ENCODE data around the gene ARCN1. TPM values are rescaled to one million over a fixed set of nuclear protein-coding genes. Genes with fewer than 3 reads are reported as not detected.

ARCN1 gene
- total and polyA plus RNA-seq, 8 donors, result 22.0 to 115 (median 60.1) TPM

DNA sequence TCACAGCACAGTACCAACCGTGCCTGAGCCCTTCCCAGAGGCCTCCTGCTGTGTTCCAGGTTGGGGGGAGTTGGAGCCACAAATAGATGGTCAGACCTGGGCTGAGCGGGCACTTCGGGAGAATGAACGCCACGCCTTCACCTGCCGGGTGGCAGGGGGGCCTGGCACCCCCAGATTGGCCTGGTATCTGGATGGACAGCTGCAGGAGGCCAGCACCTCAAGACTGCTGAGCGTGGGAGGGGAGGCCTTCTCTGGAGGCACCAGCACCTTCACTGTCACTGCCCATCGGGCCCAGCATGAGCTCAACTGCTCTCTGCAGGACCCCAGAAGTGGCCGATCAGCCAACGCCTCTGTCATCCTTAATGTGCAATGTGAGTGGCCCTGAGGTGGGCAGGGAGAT is 40.1 kb upstream of the ARCN1 start:
- H3K27ac ChIP-seq, result peak overlapping the region in 3 of 5 donors; percentile 28 to 87 (median 84)
- no peak for DNase-seq
- H3K27me3 ChIP-seq, result no peaks in the 10 kb centered on the region
- H3K4me3 ChIP-seq, result peak overlapping the region; percentile 80 to 95 (median 90)
- intact Hi-C loops (cut with DNase I; ENCODE audit: low total_unique reads), result no loop called here
- TF ChIP-seq EP300 (IDR thresholded peaks at IDR 0.05), result no peak
- TF ChIP-seq, protein P1, sequence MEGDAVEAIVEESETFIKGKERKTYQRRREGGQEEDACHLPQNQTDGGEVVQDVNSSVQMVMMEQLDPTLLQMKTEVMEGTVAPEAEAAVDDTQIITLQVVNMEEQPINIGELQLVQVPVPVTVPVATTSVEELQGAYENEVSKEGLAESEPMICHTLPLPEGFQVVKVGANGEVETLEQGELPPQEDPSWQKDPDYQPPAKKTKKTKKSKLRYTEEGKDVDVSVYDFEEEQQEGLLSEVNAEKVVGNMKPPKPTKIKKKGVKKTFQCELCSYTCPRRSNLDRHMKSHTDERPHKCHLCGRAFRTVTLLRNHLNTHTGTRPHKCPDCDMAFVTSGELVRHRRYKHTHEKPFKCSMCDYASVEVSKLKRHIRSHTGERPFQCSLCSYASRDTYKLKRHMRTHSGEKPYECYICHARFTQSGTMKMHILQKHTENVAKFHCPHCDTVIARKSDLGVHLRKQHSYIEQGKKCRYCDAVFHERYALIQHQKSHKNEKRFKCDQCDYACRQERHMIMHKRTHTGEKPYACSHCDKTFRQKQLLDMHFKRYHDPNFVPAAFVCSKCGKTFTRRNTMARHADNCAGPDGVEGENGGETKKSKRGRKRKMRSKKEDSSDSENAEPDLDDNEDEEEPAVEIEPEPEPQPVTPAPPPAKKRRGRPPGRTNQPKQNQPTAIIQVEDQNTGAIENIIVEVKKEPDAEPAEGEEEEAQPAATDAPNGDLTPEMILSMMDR (IDR thresholded peaks at IDR 0.05), result no peak
- TF ChIP-seq POLR2A (IDR thresholded peaks at IDR 0.05), result no peak
- no peak for TF ChIP-seq POLR2AphosphoS5 (IDR thresholded peaks at IDR 0.05)
- 72 to 83% (median 77%) methylated on average over 7 to 10 of the region's 10 CpGs; no CpG with 5 or more reads in 1 of the 5 donors for WGBS, 5 donors
- H3K9me3 ChIP-seq, result no peaks in the 10 kb centered on the region
- H3K4me1 ChIP-seq, result peaks cover 5 to 38% (median 35%) of the 10 kb centered on the region in 4 donors
- H3K36me3 ChIP-seq, result peaks cover 0 to 32% (median 20%) of the 10 kb centered on the region in 4 donors

DNA sequence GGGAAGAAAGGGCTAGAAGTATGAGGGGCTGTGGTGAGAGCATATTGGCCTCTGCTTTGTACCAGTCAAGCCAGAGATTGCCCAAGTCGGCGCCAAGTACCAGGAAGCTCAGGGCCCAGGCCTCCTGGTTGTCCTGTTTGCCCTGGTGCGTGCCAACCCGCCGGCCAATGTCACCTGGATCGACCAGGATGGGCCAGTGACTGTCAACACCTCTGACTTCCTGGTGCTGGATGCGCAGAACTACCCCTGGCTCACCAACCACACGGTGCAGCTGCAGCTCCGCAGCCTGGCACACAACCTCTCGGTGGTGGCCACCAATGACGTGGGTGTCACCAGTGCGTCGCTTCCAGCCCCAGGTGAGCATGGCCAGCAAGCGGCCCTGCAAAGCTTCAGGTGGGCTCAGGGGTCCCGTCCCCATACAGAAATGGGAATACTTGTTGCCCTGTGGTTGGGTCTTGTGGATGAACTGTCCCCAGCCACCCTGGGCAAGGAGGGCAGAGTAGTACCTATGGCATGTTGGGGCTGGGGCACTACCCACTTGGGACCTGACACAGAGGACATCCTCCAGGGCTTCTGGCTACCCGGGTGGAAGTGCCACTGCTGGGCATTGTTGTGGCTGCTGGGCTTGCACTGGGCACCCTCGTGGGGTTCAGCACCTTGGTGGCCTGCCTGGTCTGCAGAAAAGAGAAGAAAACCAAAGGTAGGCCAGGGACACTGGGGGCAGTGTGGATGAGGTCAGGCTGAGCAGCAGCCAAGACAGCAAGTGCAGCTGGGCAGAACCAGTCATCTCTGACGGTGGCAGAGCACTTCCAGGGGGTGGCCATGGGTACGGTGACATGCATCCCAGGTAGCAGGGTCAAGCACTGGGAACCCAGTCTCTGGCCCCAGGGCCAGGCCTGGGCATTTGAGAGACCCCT is 39.1 kb upstream of the ARCN1 start:
- no peaks in the 10 kb centered on the region for H3K27me3 ChIP-seq
- H3K27ac ChIP-seq, result no peak overlapping the region
- TF ChIP-seq POLR2AphosphoS5 (IDR thresholded peaks at IDR 0.05) (no peak), EP300 (IDR thresholded peaks at IDR 0.05) (no peak), POLR2A (IDR thresholded peaks at IDR 0.05) (no peak)
- TF ChIP-seq, protein P1 (IDR thresholded peaks at IDR 0.05), result no peak
- H3K4me3 ChIP-seq, result no peak overlapping the region
- peaks cover 5 to 35% (median 33%) of the 10 kb centered on the region in 4 donors for H3K4me1 ChIP-seq
- DNase-seq, result no peak
- peaks cover 0 to 32% (median 20%) of the 10 kb centered on the region in 4 donors for H3K36me3 ChIP-seq
- intact Hi-C loops (cut with DNase I; ENCODE audit: low total_unique reads), result no loop called here
- 89 to 93% (median 90%) methylated on average over 10 to 19 of the region's 19 CpGs for WGBS, 5 donors
- H3K9me3 ChIP-seq, result no peaks in the 10 kb centered on the region

DNA sequence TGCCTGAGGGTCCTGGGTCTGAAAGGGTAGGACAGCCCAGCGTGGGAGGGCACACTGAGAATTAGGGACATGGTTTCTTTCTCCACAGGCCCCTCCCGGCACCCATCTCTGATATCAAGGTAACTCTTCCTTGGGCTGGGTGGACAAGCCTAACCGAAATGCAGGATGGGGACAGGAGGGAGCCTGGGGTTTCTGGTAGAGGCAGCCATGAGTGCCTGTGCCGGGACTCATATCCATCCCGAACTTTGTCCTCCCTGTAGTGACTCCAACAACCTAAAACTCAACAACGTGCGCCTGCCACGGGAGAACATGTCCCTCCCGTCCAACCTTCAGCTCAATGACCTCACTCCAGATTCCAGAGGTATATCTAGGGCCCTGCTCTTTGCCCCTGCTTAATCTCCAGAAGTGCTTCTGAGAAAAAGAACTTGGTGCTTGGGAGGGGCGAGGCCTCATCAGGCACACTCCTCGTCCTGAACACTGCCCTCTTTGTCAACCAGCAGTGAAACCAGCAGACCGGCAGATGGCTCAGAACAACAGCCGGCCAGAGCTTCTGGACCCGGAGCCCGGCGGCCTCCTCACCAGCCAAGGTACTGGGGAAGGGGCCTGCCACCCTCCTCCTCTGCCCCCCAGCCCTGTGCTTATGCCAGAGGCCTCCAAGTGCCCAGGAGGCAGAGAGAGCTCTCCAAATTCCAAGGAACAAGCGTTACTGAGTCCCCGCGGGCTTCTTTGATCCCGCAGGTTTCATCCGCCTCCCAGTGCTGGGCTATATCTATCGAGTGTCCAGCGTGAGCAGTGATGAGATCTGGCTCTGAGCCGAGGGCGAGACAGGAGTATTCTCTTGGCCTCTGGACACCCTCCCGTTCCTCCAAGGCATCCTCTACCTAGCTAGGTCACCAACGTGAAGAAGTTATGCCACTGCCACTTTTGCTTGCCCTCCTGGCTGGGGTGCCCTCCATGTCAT is 38.2 kb upstream of the ARCN1 start:
- no peaks in the 10 kb centered on the region for H3K27me3 ChIP-seq
- intact Hi-C loops (cut with DNase I; ENCODE audit: low total_unique reads), result no loop called here
- peaks cover 5 to 35% (median 29%) of the 10 kb centered on the region in 4 donors for H3K4me1 ChIP-seq
- H3K4me3 ChIP-seq, result no peak overlapping the region
- 66 to 74% (median 71%) methylated on average over 20 to 27 of the region's 27 CpGs for WGBS, 5 donors
- H3K27ac ChIP-seq, result no peak overlapping the region
- DNase-seq, result peak in 1 of 2 donors; percentile 69
- TF ChIP-seq, protein P1 (IDR thresholded peaks at IDR 0.05), result no peak
- TF ChIP-seq POLR2A (IDR thresholded peaks at IDR 0.05) (no peak), POLR2AphosphoS5 (IDR thresholded peaks at IDR 0.05) (no peak), EP300 (IDR thresholded peaks at IDR 0.05) (no peak)
- no peaks in the 10 kb centered on the region for H3K9me3 ChIP-seq
- H3K36me3 ChIP-seq, result peaks cover 0 to 32% (median 20%) of the 10 kb centered on the region in 4 donors

DNA sequence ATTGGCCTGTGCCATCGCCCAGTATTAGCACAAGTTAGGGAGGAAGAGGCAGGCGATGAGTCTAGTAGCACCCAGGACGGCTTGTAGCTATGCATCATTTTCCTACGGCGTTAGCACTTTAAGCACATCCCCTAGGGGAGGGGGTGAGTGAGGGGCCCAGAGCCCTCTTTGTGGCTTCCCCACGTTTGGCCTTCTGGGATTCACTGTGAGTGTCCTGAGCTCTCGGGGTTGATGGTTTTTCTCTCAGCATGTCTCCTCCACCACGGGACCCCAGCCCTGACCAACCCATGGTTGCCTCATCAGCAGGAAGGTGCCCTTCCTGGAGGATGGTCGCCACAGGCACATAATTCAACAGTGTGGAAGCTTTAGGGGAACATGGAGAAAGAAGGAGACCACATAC is 36.9 kb upstream of the ARCN1 start:
- WGBS, 5 donors, result 76 to 86% (median 80%) methylated on average over 7 to 9 of the region's 9 CpGs
- Histone ChIP-seq H3K27ac (no peak overlapping the region), H3K27me3 (no peaks in the 10 kb centered on the region), H3K36me3 (peaks cover 0 to 32% (median 20%) of the 10 kb centered on the region in 4 donors), H3K4me3 (no peak overlapping the region), H3K9me3 (no peaks in the 10 kb centered on the region), H3K4me1 (peaks cover 1 to 24% (median 17%) of the 10 kb centered on the region in 4 donors)
- no peak for DNase-seq
- intact Hi-C loops (cut with DNase I; ENCODE audit: low total_unique reads), result no loop called here
- TF ChIP-seq, protein P1 (IDR thresholded peaks at IDR 0.05), result no peak
- TF ChIP-seq POLR2A (IDR thresholded peaks at IDR 0.05) (no peak), POLR2AphosphoS5 (IDR thresholded peaks at IDR 0.05) (no peak)
